Activated CD8-positive, alpha-beta T cell treated with anti-CD3 and anti-CD28 coated beads for 36 hours (primary cell): Measurements from ENCODE around the gene AP1AR. TPM values are rescaled to one million over a fixed set of nuclear protein-coding genes. Genes with fewer than 3 reads are reported as not detected.

Source experiments
- ATAC-seq: fragments of 200-7000 bp; cut with Tn5 transposase; one replicate; pipeline ENCODE4 v1.10.0; 2021; ENCODE audit warnings: mild to moderate bottlenecking, moderate library complexity
- CTCF ChIA-PET: fragments of 350-600 bp; sonication (Branson Sonifier 250); formaldehyde crosslinking; loops from one replicate; lab custom pipeline; 2021; ENCODE audit warnings: antibody characterized with exemption; lab: Charles Lee
- POLR2A ChIA-PET: fragments of 350-600 bp; sonication (Branson Sonifier 250); formaldehyde crosslinking; loops from one replicate; lab custom pipeline; 2021; ENCODE audit warnings: antibody characterized with exemption; lab: Charles Lee
- DNase-seq: peaks from one replicate; pipeline ENCODE4 v3.0.0-alpha.2; 2020
- H3K27ac Mint-ChIP-seq: one replicate; pipeline ENCODE4 v1.8.0; 2021; ENCODE audit warnings: mild to moderate bottlenecking, mixed read lengths
- H3K27me3 Mint-ChIP-seq: one replicate; pipeline ENCODE4 v1.8.0; 2021; ENCODE audit warnings: mixed read lengths
- H3K36me3 Mint-ChIP-seq: one replicate; pipeline ENCODE4 v1.8.0; 2021; ENCODE audit warnings: low read depth, mixed read lengths
- H3K4me1 Mint-ChIP-seq: one replicate; pipeline ENCODE4 v1.8.0; 2021; ENCODE audit warnings: low read depth, mixed read lengths
- H3K4me3 Mint-ChIP-seq: one replicate; pipeline ENCODE4 v1.8.0; 2021; ENCODE audit warnings: mild to moderate bottlenecking, moderate library complexity, mixed read lengths
- H3K9me3 Mint-ChIP-seq: one replicate; pipeline ENCODE4 v1.8.0; 2021; ENCODE audit warnings: mixed read lengths
- intact Hi-C: fragments of 100-400 bp; cut with micrococcal nuclease; formaldehyde crosslinking; loops from one replicate; pipeline ENCODE4 v1.10.0; 2022
- total RNA-seq, 2 experiments: library from RNA; stranded (reverse); gene quantifications; one replicate each; pipeline ENCODE4 v1.2.3, GENCODE V29; 2021
- TF ChIP-seq, protein P1 (sequence below): fragments of 200-600 bp; IDR thresholded peaks from one replicate; pipeline ENCODE4 v1.8.0; 2022; ENCODE audit warnings: antibody characterized with exemption, mild to moderate bottlenecking

Gene AP1AR
- total RNA-seq, 2 experiments from 2014 or later: 15.5 to 17.7 TPM

DNA sequence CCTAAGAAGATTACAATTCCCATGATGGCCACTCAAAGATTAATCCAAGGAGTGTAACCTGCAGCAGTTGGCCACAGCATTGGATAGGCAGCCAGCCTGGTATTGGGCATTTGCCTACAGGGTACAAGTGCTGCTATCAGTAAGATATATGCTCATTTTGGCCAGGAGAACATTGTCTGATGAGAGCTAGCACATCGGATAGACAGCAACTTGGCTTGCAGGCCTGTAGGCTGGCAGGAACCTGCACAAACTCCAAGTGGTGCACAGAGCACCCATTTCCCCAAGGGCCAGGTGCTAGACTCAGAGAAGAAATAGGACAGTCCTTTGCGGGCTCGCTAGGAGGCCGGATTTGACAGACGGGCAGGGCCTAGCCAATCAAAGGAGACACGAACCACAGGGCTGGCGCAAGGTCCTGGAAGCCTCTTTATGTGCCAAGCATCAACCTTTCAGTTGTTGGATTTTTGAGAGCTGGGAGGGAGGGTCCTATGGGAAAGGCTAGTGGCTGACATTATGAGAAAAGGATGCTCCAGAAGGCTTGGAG, 11.7 kb upstream of the AP1AR start:
- no peaks in the 10 kb centered on the region for H3K36me3 Mint-ChIP-seq
- intact Hi-C loops: no loop called here
- ChIA-PET CTCF (interaction anchor here (0.9 to 2.2 kb wide), 3 partner anchors 14 to 109 kb away, joined by 3 to 7 read pairs (median 3); no protein-coding TSS in a partner anchor), POLR2A (interaction anchor here (1.1 kb wide), 1 partner anchor 126 kb away, joined by 3 read pairs; no protein-coding TSS in a partner anchor)
- peaks cover 8% of the 10 kb centered on the region for H3K4me1 Mint-ChIP-seq
- peaks cover 1% of the 10 kb centered on the region for H3K27me3 Mint-ChIP-seq
- TF ChIP-seq, protein P1, sequence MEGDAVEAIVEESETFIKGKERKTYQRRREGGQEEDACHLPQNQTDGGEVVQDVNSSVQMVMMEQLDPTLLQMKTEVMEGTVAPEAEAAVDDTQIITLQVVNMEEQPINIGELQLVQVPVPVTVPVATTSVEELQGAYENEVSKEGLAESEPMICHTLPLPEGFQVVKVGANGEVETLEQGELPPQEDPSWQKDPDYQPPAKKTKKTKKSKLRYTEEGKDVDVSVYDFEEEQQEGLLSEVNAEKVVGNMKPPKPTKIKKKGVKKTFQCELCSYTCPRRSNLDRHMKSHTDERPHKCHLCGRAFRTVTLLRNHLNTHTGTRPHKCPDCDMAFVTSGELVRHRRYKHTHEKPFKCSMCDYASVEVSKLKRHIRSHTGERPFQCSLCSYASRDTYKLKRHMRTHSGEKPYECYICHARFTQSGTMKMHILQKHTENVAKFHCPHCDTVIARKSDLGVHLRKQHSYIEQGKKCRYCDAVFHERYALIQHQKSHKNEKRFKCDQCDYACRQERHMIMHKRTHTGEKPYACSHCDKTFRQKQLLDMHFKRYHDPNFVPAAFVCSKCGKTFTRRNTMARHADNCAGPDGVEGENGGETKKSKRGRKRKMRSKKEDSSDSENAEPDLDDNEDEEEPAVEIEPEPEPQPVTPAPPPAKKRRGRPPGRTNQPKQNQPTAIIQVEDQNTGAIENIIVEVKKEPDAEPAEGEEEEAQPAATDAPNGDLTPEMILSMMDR: no peak
- DNase-seq (no peak), ATAC-seq (no peak)
- no peak overlapping the region for H3K4me3 Mint-ChIP-seq
- H3K27ac Mint-ChIP-seq: no peak overlapping the region
- H3K9me3 Mint-ChIP-seq: peaks cover 6% of the 10 kb centered on the region

DNA sequence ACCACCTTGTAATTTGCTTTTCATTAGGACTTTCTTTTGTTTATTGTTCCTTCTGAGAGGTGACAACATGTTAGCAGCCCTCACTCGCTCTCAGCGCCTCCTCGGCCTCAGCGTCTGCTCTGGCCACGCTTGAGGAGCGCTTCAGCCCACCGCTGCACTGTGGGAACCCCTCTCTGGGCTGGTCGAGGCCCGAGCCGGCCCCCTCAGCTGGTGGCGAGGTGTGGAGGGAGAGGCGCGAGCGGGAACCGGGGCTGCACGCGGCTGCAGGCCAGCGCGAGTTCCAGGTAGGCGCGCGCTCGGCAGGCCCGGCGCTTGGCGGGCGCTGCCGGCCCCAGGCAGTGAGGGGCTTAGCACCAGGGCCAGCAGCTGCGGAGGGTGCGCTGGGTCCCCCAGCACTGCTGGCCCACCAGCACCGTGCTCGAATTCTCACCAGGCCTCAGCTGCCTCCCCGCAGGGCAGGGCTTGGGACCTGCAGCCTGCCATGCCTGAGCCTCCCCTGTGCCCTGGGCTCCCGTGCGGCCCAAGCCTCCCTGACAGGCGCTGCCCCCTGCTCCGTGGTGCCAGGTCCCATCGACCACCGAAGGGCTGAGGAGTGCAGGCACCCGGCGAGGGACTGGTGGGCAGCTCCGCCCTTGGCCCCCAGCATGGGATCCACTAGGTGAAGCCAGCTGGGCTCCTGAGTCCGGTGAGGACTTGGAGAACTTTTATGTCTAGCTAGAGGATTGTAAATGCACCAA, 9.2 kb upstream of the AP1AR start:
- Mint-ChIP-seq H3K4me3 (no peak overlapping the region), H3K27ac (no peak overlapping the region), H3K9me3 (peaks cover 6% of the 10 kb centered on the region), H3K27me3 (peaks cover 4% of the 10 kb centered on the region), H3K36me3 (no peaks in the 10 kb centered on the region), H3K4me1 (peaks cover 8% of the 10 kb centered on the region)
- TF ChIP-seq, protein P1: no peak
- CTCF ChIA-PET: interaction anchor here (0.9 to 1.3 kb wide), 3 partner anchors 8 to 49 kb away, joined by 3 to 6 read pairs (median 3); no protein-coding TSS in a partner anchor
- no peak for DNase-seq
- POLR2A ChIA-PET: no interaction called here
- ATAC-seq: no peak
- intact Hi-C loops: no loop called here

DNA sequence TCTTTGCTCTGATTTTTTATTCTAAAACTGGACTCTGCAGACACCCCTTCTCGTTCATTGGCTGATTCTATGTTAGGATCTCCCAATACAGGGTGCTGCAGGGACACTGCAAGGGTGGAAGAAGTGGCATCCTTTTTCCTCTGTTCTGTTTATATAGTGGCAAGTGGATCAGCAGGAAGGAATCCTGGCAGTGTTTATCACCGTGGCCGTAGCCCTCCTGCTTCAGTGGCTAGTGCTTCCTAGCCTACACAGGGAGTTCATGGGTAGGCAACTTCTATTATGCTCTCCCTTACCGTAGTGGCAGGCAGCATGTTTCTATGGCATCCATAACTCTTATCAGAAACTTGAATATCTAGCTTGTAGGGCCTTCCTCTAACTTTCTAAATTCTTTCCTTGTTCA, 6.4 kb upstream of the AP1AR start:
- intact Hi-C loops: no loop called here
- peaks cover 4% of the 10 kb centered on the region for H3K27me3 Mint-ChIP-seq
- H3K4me3 Mint-ChIP-seq: no peak overlapping the region
- H3K4me1 Mint-ChIP-seq: peaks cover 10% of the 10 kb centered on the region
- no peaks in the 10 kb centered on the region for H3K36me3 Mint-ChIP-seq
- CTCF ChIA-PET: interaction anchor here (0.9 to 1.6 kb wide), 3 partner anchors 9 to 126 kb away, joined by 3 to 4 read pairs (median 3); no protein-coding TSS in a partner anchor
- no peak for ATAC-seq
- H3K27ac Mint-ChIP-seq: no peak overlapping the region
- POLR2A ChIA-PET: no interaction called here
- TF ChIP-seq, protein P1: no peak
- H3K9me3 Mint-ChIP-seq: peaks cover 6% of the 10 kb centered on the region
- DNase-seq: no peak

DNA sequence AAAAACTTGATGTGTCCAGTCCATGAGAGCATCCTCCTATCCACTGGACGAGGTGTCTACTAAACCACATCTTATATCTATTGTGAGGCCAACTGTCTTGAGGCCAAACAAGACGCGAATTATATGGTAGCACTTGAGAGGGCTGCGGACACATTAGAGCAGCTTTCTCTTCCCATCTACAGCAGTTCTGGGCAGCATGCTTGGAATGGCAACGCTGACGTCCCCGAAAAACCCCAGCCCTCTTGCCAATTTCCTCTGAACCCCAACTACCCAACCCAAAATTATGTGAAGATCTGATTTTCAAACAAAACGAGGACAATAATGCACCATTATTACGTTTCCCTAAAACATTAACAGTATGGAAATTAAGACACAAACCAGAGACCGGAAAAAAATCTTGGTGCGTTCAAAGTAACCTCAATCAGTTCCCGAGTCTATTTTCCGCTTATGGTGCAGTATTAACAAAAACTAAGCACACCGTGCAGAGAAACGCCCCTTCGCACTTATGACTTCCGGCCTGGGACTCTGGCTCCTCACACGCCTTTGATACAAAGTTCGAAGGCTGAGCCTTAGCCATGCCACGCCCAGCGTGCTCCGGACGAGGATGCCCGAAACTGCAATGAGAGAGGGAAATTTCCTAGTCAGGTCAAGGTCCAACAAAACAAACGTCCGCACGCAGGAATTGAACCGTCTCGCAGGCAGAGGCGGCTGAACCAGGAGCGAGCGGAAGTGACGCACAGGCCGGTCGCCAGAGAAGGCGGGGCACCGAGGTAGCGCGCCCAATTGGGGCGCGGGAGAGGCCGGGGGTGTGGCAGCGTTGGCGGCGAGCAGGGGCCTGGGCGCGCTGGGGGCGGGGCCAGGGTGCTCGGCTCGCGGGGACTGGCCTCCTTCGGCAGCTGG, 458 bp upstream of the AP1AR start:
- ChIA-PET POLR2A (interaction anchor here (0.5 to 1.0 kb wide), 3 partner anchors 79 to 175 kb away, joined by 3 to 4 read pairs (median 3); no protein-coding TSS in a partner anchor), CTCF (interaction anchor here (1.3 to 6.2 kb wide), 3 partner anchors 10 to 131 kb away, joined by 9 to 110 read pairs (median 17); no protein-coding TSS in a partner anchor)
- peaks cover 3% of the 10 kb centered on the region for H3K27me3 Mint-ChIP-seq
- H3K4me1 Mint-ChIP-seq: peaks cover 34% of the 10 kb centered on the region
- no peaks in the 10 kb centered on the region for H3K9me3 Mint-ChIP-seq
- H3K27ac Mint-ChIP-seq: peak overlapping the region; percentile 95
- H3K4me3 Mint-ChIP-seq: peak overlapping the region; percentile 93
- H3K36me3 Mint-ChIP-seq: no peaks in the 10 kb centered on the region
- intact Hi-C loops: loop anchor here (2.0 to 5.0 kb wide), 2 partner anchors 56 to 84 kb away; partner anchors contain the start of gene TIFA
- TF ChIP-seq, protein P1: no peak
- ATAC-seq: peak; percentile 92
- DNase-seq: peak; percentile 98
